Esophagus squamous epithelium (tissue), 4 donors: Measurements from ENCODE around the gene WHAMM.

Experiments used
- CTCF ChIP-seq, 6 experiments: fragments of 450-650 bp in 4 of 6; fragments of 200-600 bp in 2 of 6; sonication (generic) in 2 of 6; IDR thresholded peaks; one replicate each; pipeline ENCODE4 v1.5.1; 2016 to 2019; ENCODE audit warnings: antibody characterized with exemption in 6 of 6, mild to moderate bottlenecking in 4 of 6, moderate library complexity in 4 of 6
- POLR2A ChIP-seq, 4 donors: fragments of 450-650 bp; IDR thresholded peaks; one replicate each; pipeline ENCODE4 v1.6.1; 2017; ENCODE audit warnings: antibody characterized with exemption in 4 of 4, mild to moderate bottlenecking in 4 of 4, moderate library complexity in 3 of 4

- TF ChIP-seq POLR2A (IDR thresholded peaks at IDR 0.05) (no peak), CTCF (IDR thresholded peaks at IDR 0.05) (no peak)
Measured at GRCh38 chr15:82774496-82774895, 34.9 kb upstream of the WHAMM start.
